Measurements from ENCODE around the gene TNFAIP3.
A peak's percentile ranks its signal among the peaks of the same experiment; 100 is the strongest.

TNFAIP3 gene

DNA sequence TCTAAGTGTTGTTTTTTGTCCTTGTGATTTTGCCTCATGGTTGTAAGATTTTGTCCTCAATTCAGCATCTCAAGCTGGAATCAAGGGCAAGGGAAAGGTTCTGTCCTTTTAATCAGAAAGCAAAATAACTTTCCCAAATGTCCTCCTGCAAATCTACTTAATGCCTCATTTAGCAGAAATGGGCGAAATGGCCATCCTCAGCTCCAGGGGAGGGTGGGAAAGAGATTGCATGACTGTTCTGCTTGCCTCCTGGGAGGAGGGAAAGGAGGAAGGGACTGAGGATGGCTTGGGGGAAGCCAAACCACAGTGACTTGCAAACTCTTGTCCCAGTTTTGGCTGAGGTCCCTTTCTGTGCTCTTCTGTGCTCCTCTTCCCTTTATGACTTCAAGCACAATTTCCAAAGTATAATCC, 43.4 kb downstream of the TNFAIP3 start:
- peak; percentile 93 for DNase-seq (ENCODE audit: low read depth)
- TF ChIP-seq POLR2A (IDR thresholded peaks at IDR 0.05; ENCODE audit: extremely low read depth, insufficient read length): no peak

DNA sequence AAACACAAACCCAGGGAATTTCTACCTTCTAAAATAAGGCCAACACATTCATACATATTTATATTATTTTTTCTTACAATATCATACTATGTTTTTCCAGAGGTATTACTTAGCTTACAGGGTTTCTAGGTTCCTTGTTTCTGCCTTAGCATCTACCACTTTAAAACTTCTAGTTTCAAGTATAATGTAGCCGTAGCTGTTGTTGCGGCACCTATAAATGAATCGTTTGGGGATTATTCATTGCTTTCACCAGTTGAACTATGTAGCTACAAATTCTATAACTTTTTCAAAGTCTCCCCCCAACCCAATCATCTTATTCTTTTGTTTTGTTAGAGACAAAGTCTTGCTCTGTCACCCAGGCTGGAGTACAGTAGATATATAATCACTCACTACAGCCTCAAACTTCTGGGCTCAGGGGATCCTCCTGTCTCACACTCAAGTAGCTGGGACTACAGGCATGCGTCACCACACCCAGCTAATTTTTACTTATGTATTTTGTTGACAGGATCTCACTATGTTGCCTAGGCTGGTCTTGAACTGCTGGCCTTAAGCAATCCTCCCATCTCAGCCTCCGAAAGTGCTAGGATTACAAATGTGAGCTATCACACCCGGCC, 43.9 kb downstream of the TNFAIP3 start:
- TF ChIP-seq, protein P1, sequence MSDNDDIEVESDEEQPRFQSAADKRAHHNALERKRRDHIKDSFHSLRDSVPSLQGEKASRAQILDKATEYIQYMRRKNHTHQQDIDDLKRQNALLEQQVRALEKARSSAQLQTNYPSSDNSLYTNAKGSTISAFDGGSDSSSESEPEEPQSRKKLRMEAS (IDR thresholded peaks at IDR 0.05; ENCODE audit: low read depth, low read length): no peak
- TF ChIP-seq, protein P2, sequence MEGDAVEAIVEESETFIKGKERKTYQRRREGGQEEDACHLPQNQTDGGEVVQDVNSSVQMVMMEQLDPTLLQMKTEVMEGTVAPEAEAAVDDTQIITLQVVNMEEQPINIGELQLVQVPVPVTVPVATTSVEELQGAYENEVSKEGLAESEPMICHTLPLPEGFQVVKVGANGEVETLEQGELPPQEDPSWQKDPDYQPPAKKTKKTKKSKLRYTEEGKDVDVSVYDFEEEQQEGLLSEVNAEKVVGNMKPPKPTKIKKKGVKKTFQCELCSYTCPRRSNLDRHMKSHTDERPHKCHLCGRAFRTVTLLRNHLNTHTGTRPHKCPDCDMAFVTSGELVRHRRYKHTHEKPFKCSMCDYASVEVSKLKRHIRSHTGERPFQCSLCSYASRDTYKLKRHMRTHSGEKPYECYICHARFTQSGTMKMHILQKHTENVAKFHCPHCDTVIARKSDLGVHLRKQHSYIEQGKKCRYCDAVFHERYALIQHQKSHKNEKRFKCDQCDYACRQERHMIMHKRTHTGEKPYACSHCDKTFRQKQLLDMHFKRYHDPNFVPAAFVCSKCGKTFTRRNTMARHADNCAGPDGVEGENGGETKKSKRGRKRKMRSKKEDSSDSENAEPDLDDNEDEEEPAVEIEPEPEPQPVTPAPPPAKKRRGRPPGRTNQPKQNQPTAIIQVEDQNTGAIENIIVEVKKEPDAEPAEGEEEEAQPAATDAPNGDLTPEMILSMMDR (IDR thresholded peaks at IDR 0.05; ENCODE audit: low read depth, low read length): no peak
- TF ChIP-seq MYC (IDR thresholded peaks at IDR 0.05; ENCODE audit: low read depth, low read length) (no peak), POLR2A (IDR thresholded peaks at IDR 0.05; ENCODE audit: extremely low read depth, insufficient read length) (no peak)
- DNase-seq (ENCODE audit: low read depth): peak; percentile 44
- no peak overlapping the region for H3K4me3 ChIP-seq (ENCODE audit: low read depth, low read length)

More for the DNA sequence above, 43.4 kb downstream of the TNFAIP3 start:
- no peak overlapping the region for H3K4me3 ChIP-seq (ENCODE audit: low read depth, low read length)

DNA sequence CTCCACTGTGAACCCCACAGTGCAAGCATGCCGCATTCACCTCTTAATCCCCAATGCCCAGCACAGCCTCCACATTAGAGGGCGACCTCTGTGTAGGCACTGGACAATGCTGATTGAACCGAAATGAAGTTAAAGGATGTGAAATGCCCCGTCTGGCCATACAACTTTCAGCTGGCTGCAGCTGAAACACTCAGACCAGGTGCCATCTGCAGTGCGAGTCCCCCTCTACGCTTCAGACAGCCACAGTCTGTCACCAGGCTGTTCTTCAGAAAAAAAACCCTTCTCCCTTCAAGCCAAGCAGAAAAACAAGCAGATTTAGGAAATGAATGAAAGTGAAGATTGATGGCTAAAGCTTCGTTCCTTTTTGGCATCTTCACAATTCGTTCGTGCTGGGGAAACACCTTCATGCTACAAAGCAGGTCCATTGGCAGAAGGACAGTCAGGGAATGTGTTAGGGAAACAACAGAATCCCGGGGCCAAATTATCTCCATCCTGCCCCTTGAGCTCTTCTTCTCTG, 44.7 kb downstream of the TNFAIP3 start:
- no peak overlapping the region for H3K4me3 ChIP-seq (ENCODE audit: low read depth, low read length)
- TF ChIP-seq, protein P2 (IDR thresholded peaks at IDR 0.05; ENCODE audit: low read depth, low read length): no peak
- TF ChIP-seq MYC (IDR thresholded peaks at IDR 0.05; ENCODE audit: low read depth, low read length) (no peak), POLR2A (IDR thresholded peaks at IDR 0.05; ENCODE audit: extremely low read depth, insufficient read length) (no peak)
- TF ChIP-seq, protein P1 (IDR thresholded peaks at IDR 0.05; ENCODE audit: low read depth, low read length): no peak
- DNase-seq (ENCODE audit: low read depth): no peak

DNA sequence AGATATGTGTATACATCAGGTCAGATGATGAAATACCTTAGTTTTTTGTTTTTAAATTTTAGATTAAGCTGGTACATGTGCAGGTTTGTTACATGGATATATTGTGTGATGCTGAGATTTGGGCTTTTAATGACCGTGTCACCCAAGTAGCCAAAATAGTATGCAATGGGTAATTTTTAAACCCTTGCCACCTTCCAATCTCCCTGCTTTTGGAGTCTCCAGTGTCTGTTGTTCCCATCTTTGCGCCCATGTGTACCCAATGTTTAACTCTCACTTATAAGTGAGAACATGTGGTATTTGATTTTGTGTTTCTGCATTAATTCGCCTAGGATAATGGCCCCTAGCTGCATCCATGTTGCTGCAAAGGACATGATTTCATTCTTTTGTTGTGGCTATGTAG, 45.8 kb downstream of the TNFAIP3 start:
- H3K4me3 ChIP-seq (ENCODE audit: low read depth, low read length): no peak overlapping the region
- TF ChIP-seq MYC (IDR thresholded peaks at IDR 0.05; ENCODE audit: low read depth, low read length): no peak
- TF ChIP-seq, protein P2 (IDR thresholded peaks at IDR 0.05; ENCODE audit: low read depth, low read length): no peak
- TF ChIP-seq POLR2A (IDR thresholded peaks at IDR 0.05; ENCODE audit: extremely low read depth, insufficient read length): no peak
- TF ChIP-seq, protein P1 (IDR thresholded peaks at IDR 0.05; ENCODE audit: low read depth, low read length): no peak
- no peak for DNase-seq (ENCODE audit: low read depth)

DNA sequence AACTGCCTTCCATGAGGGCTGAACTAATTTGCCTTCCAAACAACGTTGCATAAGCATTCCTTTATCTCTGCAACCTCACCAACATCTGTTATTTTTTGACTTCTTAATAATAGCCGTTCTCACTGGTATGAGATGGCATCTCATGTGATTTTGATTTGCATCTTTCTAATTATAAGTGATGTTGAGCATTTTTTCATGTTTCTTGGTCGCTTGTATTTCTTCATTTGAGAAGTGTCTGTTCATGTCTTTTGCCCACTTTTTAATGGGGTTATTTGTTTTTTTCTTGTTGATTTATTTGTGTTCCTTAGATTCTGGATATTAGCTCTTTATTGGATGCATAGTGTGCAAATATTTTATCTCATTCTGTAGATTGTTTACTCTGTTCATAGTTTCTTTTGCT, 46.4 kb downstream of the TNFAIP3 start:
- TF ChIP-seq, protein P1 (IDR thresholded peaks at IDR 0.05; ENCODE audit: low read depth, low read length): no peak
- TF ChIP-seq MYC (IDR thresholded peaks at IDR 0.05; ENCODE audit: low read depth, low read length): no peak
- no peak for TF ChIP-seq POLR2A (IDR thresholded peaks at IDR 0.05; ENCODE audit: extremely low read depth, insufficient read length)
- TF ChIP-seq, protein P2 (IDR thresholded peaks at IDR 0.05; ENCODE audit: low read depth, low read length): no peak
- H3K4me3 ChIP-seq (ENCODE audit: low read depth, low read length): no peak overlapping the region
- DNase-seq (ENCODE audit: low read depth): no peak

DNA sequence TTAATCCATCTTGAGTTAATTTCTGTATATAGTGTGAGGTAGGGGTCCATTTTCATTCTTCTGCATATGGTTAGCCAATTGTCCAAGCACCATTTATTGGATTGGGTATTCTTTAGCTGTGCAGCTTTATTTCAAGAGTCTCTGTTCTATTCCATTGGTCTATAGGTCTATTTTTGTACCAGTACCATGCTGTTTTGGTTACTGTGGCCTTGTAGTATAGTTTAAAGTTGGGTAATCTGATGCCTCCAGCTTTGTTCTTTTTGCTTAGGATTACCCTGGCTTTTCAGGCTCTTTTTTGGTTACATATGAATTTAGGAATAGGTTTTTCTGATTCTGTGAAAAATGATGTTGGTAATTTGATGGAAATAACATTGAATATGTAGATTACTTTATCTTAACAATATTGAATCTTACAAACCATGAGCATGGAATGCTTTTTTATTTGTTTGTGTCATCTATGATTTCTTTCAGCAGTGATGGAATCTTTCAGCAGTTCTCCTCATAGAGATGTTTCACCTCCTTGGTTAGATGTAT, 47.0 kb downstream of the TNFAIP3 start:
- no peak for DNase-seq (ENCODE audit: low read depth)
- TF ChIP-seq MYC (IDR thresholded peaks at IDR 0.05; ENCODE audit: low read depth, low read length): no peak
- TF ChIP-seq, protein P1 (IDR thresholded peaks at IDR 0.05; ENCODE audit: low read depth, low read length): no peak
- TF ChIP-seq, protein P2 (IDR thresholded peaks at IDR 0.05; ENCODE audit: low read depth, low read length): no peak
- no peak for TF ChIP-seq POLR2A (IDR thresholded peaks at IDR 0.05; ENCODE audit: extremely low read depth, insufficient read length)

More for the DNA sequence above, 47.0 kb downstream of the TNFAIP3 start:
- H3K4me3 ChIP-seq (ENCODE audit: low read depth, low read length): no peak overlapping the region

All from NB4 (cell line).